Liver (tissue), 9 donors: ENCODE results near the gene NFIA. TPM values are rescaled to one million over a fixed set of nuclear protein-coding genes. Genes with fewer than 3 reads are reported as not detected.

Source experiments
- DNase-seq: peaks from one replicate; pipeline ENCODE4 v3.0.0-alpha.2; 2017; ENCODE audit warnings: low spot score
- H3K27ac ChIP-seq, 2 donors: one replicate each; pipeline ENCODE4 v1.7.0; 2013; ENCODE audit warnings: inconsistent platforms in 2 of 2, low read length in 2 of 2, control low read depth in 1 of 2, low read depth in 1 of 2, mild to moderate bottlenecking in 1 of 2
- H3K27me3 ChIP-seq, 4 donors: one replicate each; pipeline versions ENCODE4 v1.6.1 to v1.7.0; 2013; ENCODE audit warnings: low read length in 3 of 4, inconsistent platforms in 1 of 4, mild to moderate bottlenecking in 1 of 4, moderate library complexity in 1 of 4; ENCODE audit not compliant: control insufficient read depth in 4 of 4, insufficient read depth in 4 of 4
- H3K36me3 ChIP-seq, 4 donors: one replicate each; pipeline versions ENCODE4 v1.6.1 to v1.7.0; 2013; ENCODE audit warnings: low read length in 3 of 4, mild to moderate bottlenecking in 3 of 4, low read depth in 1 of 4, moderate library complexity in 1 of 4; ENCODE audit not compliant: control insufficient read depth in 4 of 4, insufficient read depth in 3 of 4
- H3K4me1 ChIP-seq, 4 donors: one replicate each; pipeline versions ENCODE4 v1.6.1 to v1.7.0; 2013; ENCODE audit warnings: low read length in 3 of 4, mild to moderate bottlenecking in 3 of 4, moderate library complexity in 1 of 4; ENCODE audit not compliant: control insufficient read depth in 4 of 4, insufficient read depth in 4 of 4
- H3K4me3 ChIP-seq, 3 donors: one replicate each; pipeline versions ENCODE4 v1.6.1 to v1.7.0; 2013; ENCODE audit warnings: low read length in 3 of 3, control low read depth in 1 of 3, low read depth in 1 of 3, mild to moderate bottlenecking in 1 of 3
- H3K9ac ChIP-seq, 2 donors: one replicate each; pipeline ENCODE4 v1.7.0; 2013; ENCODE audit warnings: low read length in 2 of 2, mild to moderate bottlenecking in 2 of 2, moderate library complexity in 2 of 2, control low read depth in 1 of 2, low read depth in 1 of 2
- H3K9me3 ChIP-seq, 4 donors: one replicate each; pipeline versions ENCODE4 v1.6.1 to v1.7.0; 2013; ENCODE audit warnings: low read length in 3 of 4; ENCODE audit not compliant: control insufficient read depth in 4 of 4
- ATF3 ChIP-seq: IDR thresholded peaks from 2 replicates; pipeline ENCODE4 v1.6.1; 2016; ENCODE audit warnings: antibody characterized with exemption
- EGR1 ChIP-seq, 2 donors: IDR thresholded peaks; 2 replicates each; pipeline ENCODE4 v1.6.1; 2016 to 2018; ENCODE audit warnings: antibody characterized with exemption in 2 of 2, low read depth in 2 of 2
- FOXA1 ChIP-seq: IDR thresholded peaks from 2 replicates; pipeline ENCODE4 v1.6.1; 2016; ENCODE audit warnings: antibody characterized with exemption
- FOXA2 ChIP-seq: IDR thresholded peaks from 2 replicates; pipeline ENCODE4 v1.6.1; 2016; ENCODE audit warnings: antibody characterized with exemption
- GABPA ChIP-seq, 2 donors: IDR thresholded peaks in 1 of 2; conservative IDR thresholded peaks in 1 of 2; 2 replicates each; pipeline ENCODE4 v1.6.1; 2016; ENCODE audit warnings: antibody characterized with exemption in 2 of 2, mild to moderate bottlenecking in 1 of 2, moderate library complexity in 1 of 2
- HNF4A ChIP-seq, 2 donors: conservative IDR thresholded peaks; 2 replicates each; pipeline ENCODE4 v1.6.1; 2016; ENCODE audit warnings: antibody characterized with exemption in 2 of 2, mild to moderate bottlenecking in 2 of 2
- HNF4G ChIP-seq: IDR thresholded peaks from 2 replicates; pipeline ENCODE4 v1.6.1; 2016; ENCODE audit warnings: antibody characterized with exemption
- JUND ChIP-seq, 2 donors: IDR thresholded peaks; 2 replicates each; pipeline ENCODE4 v1.6.1; 2016; ENCODE audit warnings: antibody characterized with exemption in 2 of 2
- NR2F2 ChIP-seq: IDR thresholded peaks from 2 replicates; pipeline ENCODE4 v1.6.1; 2016; ENCODE audit warnings: antibody characterized with exemption
- RAD21 ChIP-seq, 2 donors: IDR thresholded peaks; 2 replicates each; pipeline ENCODE4 v1.6.1; 2016; ENCODE audit warnings: antibody characterized with exemption in 2 of 2, mild to moderate bottlenecking in 2 of 2
- RXRA ChIP-seq, 2 donors: IDR thresholded peaks; 2 replicates each; pipeline ENCODE4 v1.6.1; 2017 to 2018; ENCODE audit warnings: antibody characterized with exemption in 2 of 2, mild to moderate bottlenecking in 1 of 2
- SP1 ChIP-seq: IDR thresholded peaks from 2 replicates; pipeline ENCODE4 v1.6.1; 2018; ENCODE audit warnings: antibody characterized with exemption, mild to moderate bottlenecking
- TAF1 ChIP-seq: conservative IDR thresholded peaks from 2 replicates; pipeline ENCODE4 v1.6.1; 2016; ENCODE audit warnings: antibody characterized with exemption, mild to moderate bottlenecking
- YY1 ChIP-seq: IDR thresholded peaks from 2 replicates; pipeline ENCODE4 v1.6.1; 2016; ENCODE audit warnings: antibody characterized with exemption, mild to moderate bottlenecking
- ZBTB33 ChIP-seq: IDR thresholded peaks from 2 replicates; pipeline ENCODE4 v1.6.1; 2016; ENCODE audit warnings: antibody characterized with exemption
- WGBS: extraction: QIAGEN DNeasy Blood & Tissue Kit; methylation state at CpG from one replicate; pipeline ENCODE4 v1.1.7; 2013; 5-methylcytosine and 5-hydroxymethylcytosine counted together
- polyA plus RNA-seq, 2 donors: library from polyadenylated mRNA; stranded (reverse) in 1 of 2; unstranded in 1 of 2; fragments of 200-250 nt in 1 of 2; fragments of >200 nt in 1 of 2; fragmentation: Nextera tagmentation in 1 of 2; extraction: Ambion mirVana in 1 of 2; gene quantifications; one replicate each; pipeline versions ENCODE4 v1.2.1 to v1.2.3, GENCODE V29; 2013 to 2015
- total RNA-seq, 2 donors: library from RNA; depleted of rRNA; stranded (reverse); fragments of >200 nt; gene quantifications; one replicate each; pipeline ENCODE4 v1.2.3, GENCODE V29; 2014
- TF ChIP-seq, protein P1 (sequence below): IDR thresholded peaks from 2 replicates; pipeline ENCODE4 v1.6.1; 2016; ENCODE audit warnings: antibody characterized with exemption
- TF ChIP-seq, protein P2 (sequence below): IDR thresholded peaks from 2 replicates; pipeline ENCODE4 v1.6.1; 2016; ENCODE audit warnings: antibody characterized with exemption, mild to moderate bottlenecking
- TF ChIP-seq, protein P3 (sequence below): fragments of 150-350 bp; IDR thresholded peaks from 2 replicates; pipeline ENCODE4 v1.5.1; 2017; ENCODE audit warnings: improper control_type of control experiment, low read depth, low read length; ENCODE audit not compliant: missing input control
- donor health status: healthy.
- donor health status: healthy.
- donor health status: healthy.
- donor health status: healthy.
- donor health status: healthy.

The NFIA gene
- total and polyA plus RNA-seq, 4 donors: 6.8 to 53.7 (median 22.2) TPM

- Histone ChIP-seq H3K9ac (peak overlapping the region; percentile 4 to 76), H3K9me3 (no peaks in the 10 kb centered on the region), H3K4me3 (peak overlapping the region; percentile 50 to 86 (median 73)), H3K27me3 (no peaks in the 10 kb centered on the region), H3K27ac (peak overlapping the region; percentile 92 to 97), H3K36me3 (no peaks in the 10 kb centered on the region), H3K4me1 (peaks cover 2 to 46% (median 41%) of the 10 kb centered on the region in 4 donors)
- WGBS: 3% methylated on average over 19 of the region's 19 CpGs
- peak in 1 of 2 donors; percentile 13 for TF ChIP-seq JUND (IDR thresholded peaks at IDR 0.05)
- TF ChIP-seq, protein P1, sequence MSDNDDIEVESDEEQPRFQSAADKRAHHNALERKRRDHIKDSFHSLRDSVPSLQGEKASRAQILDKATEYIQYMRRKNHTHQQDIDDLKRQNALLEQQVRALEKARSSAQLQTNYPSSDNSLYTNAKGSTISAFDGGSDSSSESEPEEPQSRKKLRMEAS: no peak
- peak; percentile 56 for TF ChIP-seq YY1
- peak; percentile 77 for TF ChIP-seq NR2F2
- no peak for TF ChIP-seq FOXA2
- TF ChIP-seq EGR1 (IDR thresholded peaks at IDR 0.05; ENCODE audit: low read depth in 2 of 2): no peak
- no peak for TF ChIP-seq HNF4G
- TF ChIP-seq FOXA1: no peak
- peak; percentile 72 for TF ChIP-seq TAF1
- peak; percentile 43 to 47 for TF ChIP-seq RXRA (IDR thresholded peaks at IDR 0.05)
- peak; percentile 25 for TF ChIP-seq ZBTB33
- peak; percentile 24 to 41 for TF ChIP-seq HNF4A (conservative IDR thresholded peaks at IDR 0.05)
- peak; percentile 36 to 50 for TF ChIP-seq RAD21 (IDR thresholded peaks at IDR 0.05)
- peak in 1 of 2 donors; percentile 41 for TF ChIP-seq GABPA (IDR thresholded peaks at IDR 0.05 in 1 of 2, conservative IDR thresholded peaks at IDR 0.05 in 1 of 2)
- no peak for TF ChIP-seq ATF3
- peak; percentile 70 for TF ChIP-seq SP1
- TF ChIP-seq, protein P2, sequence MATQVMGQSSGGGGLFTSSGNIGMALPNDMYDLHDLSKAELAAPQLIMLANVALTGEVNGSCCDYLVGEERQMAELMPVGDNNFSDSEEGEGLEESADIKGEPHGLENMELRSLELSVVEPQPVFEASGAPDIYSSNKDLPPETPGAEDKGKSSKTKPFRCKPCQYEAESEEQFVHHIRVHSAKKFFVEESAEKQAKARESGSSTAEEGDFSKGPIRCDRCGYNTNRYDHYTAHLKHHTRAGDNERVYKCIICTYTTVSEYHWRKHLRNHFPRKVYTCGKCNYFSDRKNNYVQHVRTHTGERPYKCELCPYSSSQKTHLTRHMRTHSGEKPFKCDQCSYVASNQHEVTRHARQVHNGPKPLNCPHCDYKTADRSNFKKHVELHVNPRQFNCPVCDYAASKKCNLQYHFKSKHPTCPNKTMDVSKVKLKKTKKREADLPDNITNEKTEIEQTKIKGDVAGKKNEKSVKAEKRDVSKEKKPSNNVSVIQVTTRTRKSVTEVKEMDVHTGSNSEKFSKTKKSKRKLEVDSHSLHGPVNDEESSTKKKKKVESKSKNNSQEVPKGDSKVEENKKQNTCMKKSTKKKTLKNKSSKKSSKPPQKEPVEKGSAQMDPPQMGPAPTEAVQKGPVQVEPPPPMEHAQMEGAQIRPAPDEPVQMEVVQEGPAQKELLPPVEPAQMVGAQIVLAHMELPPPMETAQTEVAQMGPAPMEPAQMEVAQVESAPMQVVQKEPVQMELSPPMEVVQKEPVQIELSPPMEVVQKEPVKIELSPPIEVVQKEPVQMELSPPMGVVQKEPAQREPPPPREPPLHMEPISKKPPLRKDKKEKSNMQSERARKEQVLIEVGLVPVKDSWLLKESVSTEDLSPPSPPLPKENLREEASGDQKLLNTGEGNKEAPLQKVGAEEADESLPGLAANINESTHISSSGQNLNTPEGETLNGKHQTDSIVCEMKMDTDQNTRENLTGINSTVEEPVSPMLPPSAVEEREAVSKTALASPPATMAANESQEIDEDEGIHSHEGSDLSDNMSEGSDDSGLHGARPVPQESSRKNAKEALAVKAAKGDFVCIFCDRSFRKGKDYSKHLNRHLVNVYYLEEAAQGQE: no peak
- TF ChIP-seq, protein P3, sequence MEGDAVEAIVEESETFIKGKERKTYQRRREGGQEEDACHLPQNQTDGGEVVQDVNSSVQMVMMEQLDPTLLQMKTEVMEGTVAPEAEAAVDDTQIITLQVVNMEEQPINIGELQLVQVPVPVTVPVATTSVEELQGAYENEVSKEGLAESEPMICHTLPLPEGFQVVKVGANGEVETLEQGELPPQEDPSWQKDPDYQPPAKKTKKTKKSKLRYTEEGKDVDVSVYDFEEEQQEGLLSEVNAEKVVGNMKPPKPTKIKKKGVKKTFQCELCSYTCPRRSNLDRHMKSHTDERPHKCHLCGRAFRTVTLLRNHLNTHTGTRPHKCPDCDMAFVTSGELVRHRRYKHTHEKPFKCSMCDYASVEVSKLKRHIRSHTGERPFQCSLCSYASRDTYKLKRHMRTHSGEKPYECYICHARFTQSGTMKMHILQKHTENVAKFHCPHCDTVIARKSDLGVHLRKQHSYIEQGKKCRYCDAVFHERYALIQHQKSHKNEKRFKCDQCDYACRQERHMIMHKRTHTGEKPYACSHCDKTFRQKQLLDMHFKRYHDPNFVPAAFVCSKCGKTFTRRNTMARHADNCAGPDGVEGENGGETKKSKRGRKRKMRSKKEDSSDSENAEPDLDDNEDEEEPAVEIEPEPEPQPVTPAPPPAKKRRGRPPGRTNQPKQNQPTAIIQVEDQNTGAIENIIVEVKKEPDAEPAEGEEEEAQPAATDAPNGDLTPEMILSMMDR: no peak
- peak; percentile 86 for DNase-seq
Observed at GRCh38 chr1:61077676-61078541, 4.5 kb upstream of the NFIA start.
